ENCODE data around the gene KLHL10. TPM values are rescaled to one million over a fixed set of nuclear protein-coding genes. Genes with fewer than 3 reads are reported as not detected.
A peak's percentile ranks its signal among the peaks of the same experiment; 100 is the strongest.
"Not testable (repeated sequence)": the region's sequence is repeated elsewhere in the genome, so short reads cannot be mapped to it uniquely, and the experiment has no call there.

KLHL10 gene
- total RNA-seq, 4 donors from 2014 or later, result 0.70 to 1.2 TPM; not detected in 2

DNA sequence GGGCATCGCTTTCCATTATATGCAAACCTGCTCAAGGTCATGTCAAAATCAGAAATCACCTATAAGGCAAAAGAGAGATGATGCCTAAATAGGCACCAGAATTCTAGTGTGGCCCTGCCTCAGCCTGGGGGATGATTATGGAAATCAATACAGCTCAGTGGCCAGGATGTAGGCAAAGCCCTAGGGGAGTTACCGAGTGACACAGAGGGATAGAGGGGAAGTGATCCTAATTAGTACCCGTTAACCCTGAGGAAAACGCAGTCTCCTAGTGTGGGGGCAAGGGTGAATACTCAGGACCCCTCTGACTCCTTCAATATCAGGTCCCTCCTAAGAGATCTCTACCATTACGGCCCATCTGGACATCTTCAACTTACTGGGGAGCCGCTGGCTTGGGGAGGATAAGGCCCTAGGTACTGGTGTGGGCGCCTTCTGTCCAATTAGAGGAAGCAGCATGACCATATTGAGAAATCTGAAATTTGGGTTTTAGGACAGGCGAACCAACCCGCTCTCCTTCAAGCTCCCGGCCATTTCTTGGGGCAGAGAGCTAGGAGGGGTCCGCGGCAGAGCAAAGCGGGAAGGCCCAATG lies 2.3 kb upstream of the KLHL10 start:
- Histone ChIP-seq H3K27ac (peak overlapping the region; percentile 84 to 87), H3K36me3 (no peaks in the 10 kb centered on the region), H3K9me3 (no peaks in the 10 kb centered on the region), H3K4me1 (no peaks in the 10 kb centered on the region), H3K27me3 (no peaks in the 10 kb centered on the region), H3K4me3 (peak overlapping the region; percentile 70 to 79)
- intact Hi-C loops (cut with DNase I; ENCODE audit: low total_unique reads), result no loop called here
- DNase-seq, result no peak
- TF ChIP-seq, protein P1, sequence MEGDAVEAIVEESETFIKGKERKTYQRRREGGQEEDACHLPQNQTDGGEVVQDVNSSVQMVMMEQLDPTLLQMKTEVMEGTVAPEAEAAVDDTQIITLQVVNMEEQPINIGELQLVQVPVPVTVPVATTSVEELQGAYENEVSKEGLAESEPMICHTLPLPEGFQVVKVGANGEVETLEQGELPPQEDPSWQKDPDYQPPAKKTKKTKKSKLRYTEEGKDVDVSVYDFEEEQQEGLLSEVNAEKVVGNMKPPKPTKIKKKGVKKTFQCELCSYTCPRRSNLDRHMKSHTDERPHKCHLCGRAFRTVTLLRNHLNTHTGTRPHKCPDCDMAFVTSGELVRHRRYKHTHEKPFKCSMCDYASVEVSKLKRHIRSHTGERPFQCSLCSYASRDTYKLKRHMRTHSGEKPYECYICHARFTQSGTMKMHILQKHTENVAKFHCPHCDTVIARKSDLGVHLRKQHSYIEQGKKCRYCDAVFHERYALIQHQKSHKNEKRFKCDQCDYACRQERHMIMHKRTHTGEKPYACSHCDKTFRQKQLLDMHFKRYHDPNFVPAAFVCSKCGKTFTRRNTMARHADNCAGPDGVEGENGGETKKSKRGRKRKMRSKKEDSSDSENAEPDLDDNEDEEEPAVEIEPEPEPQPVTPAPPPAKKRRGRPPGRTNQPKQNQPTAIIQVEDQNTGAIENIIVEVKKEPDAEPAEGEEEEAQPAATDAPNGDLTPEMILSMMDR (IDR thresholded peaks at IDR 0.05), result no peak
- TF ChIP-seq POLR2A (IDR thresholded peaks at IDR 0.05), result no peak

DNA sequence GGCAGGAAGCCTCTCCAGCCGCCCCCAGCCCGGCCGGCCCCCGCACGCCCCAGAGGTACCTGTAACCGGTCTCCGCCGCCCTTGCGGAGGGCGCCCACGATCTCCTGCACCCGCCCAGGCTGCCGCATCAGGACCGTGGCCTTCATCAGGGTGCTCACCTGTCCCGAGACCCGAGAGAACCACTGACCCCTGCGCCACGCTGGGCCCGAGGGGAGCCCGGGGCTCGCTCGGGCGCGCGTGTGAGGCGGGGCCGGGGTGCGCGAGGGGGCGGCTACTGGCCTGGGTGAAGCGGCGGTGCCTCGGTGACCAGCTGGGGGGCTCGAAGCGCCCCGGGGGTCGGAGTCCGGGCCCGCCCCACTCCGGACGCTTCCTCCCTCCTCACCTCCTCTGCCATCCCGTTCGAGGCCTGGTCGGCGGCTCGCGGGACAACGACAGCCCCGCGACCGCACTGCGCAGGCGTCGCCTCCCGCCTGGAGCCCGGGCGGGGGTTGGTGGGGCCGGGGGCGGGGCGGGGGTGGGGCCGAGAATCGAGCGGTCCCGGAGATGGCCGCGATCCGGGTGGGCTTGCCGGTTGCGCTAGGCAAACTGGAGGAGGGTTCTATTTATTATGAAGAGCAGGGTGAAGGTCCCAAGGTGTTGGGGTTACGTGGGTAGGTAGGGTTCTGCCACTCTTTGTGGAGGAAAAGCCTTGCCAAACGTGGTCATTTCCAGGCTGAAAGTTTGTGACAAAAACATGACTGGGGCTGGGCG lies 1.6 kb upstream of the KLHL10 start, which contains the start of gene NT5C3B:
Gene NT5C3B (minus strand): TSS at position 433 of the 750 bp plus-strand sequence. CDS start 39 bp downstream, at position 394.
- Histone ChIP-seq H3K27me3 (no peaks in the 10 kb centered on the region), H3K27ac (peak within 1 kb of the TSS; percentile 84 to 87), H3K36me3 (no peaks in the 10 kb centered on the region), H3K4me1 (no peaks in the 10 kb centered on the region), H3K9me3 (no peaks in the 10 kb centered on the region), H3K4me3 (peak within 1 kb of the TSS; percentile 70 to 79)
- DNase-seq, result peak; percentile 52 to 68
- TF ChIP-seq, protein P1 (IDR thresholded peaks at IDR 0.05), result peak in 1 of 4 experiments; percentile 3
- peak in 1 of 2 donors; percentile 58 for TF ChIP-seq POLR2A (IDR thresholded peaks at IDR 0.05)
- intact Hi-C loops (cut with DNase I; ENCODE audit: low total_unique reads), result no loop called here

DNA sequence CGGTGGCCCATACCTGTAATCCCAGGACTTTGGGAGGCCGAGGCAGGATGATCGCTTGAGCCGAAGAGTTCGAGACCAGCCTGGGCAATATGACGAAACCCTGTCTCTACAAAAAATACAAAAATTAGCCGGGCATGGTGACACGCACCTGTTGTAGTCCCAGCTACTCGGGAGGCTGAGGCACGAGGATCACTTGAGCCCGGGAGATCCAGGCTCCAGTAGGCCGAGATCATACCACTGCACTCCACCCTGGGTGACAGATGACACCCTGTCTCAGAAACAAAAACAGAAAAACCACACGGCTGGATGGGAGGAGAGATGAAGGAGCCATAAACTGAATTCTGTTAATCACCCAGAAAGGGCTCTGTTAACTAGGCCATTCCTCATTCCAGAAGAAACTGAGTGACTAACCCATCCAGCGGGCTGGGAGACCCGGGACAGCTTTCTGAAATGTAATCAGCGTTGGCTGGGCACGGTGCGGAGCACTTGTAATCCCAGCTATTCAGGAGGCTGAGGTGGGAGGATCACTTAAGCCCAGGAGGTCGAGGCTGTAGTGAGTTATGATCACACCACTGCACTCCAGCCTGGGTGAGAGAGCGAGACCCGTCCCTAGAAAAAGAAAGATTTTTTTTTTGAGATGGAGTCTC lies 952 bp upstream of the KLHL10 start:
- Histone ChIP-seq H3K27ac (peak overlapping the region; percentile 84 to 87), H3K36me3 (no peaks in the 10 kb centered on the region), H3K27me3 (no peaks in the 10 kb centered on the region), H3K9me3 (no peaks in the 10 kb centered on the region), H3K4me3 (peak overlapping the region; percentile 70 to 79), H3K4me1 (no peaks in the 10 kb centered on the region)
- intact Hi-C loops (cut with DNase I; ENCODE audit: low total_unique reads), result no loop called here
- DNase-seq, result no peak
- TF ChIP-seq POLR2A (IDR thresholded peaks at IDR 0.05), result no peak
- TF ChIP-seq, protein P1 (IDR thresholded peaks at IDR 0.05), result no peak

DNA sequence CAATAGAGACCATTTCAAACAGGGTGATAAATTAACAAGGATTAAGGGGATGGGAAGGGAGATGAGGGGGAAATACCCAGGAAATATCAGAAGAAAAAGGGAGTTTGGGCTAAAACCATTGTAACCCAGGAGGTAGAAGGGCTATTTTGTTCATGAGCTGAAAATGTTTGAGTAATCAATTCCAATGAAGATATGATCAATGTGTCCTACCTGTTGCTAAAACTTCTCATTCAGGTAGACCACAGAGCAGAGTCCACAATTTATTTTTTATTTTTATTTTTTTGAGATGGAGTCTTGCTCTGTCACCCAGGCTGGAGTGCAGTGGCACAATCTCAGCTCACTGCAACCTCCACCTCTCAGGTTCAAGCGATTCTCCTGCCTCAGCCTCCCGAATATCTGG lies 1.8 kb downstream of the KLHL10 start:
- H3K27ac ChIP-seq; H3K4me3 ChIP-seq; intact Hi-C loops (cut with DNase I; ENCODE audit: low total_unique reads): not testable (repeated sequence)

DNA sequence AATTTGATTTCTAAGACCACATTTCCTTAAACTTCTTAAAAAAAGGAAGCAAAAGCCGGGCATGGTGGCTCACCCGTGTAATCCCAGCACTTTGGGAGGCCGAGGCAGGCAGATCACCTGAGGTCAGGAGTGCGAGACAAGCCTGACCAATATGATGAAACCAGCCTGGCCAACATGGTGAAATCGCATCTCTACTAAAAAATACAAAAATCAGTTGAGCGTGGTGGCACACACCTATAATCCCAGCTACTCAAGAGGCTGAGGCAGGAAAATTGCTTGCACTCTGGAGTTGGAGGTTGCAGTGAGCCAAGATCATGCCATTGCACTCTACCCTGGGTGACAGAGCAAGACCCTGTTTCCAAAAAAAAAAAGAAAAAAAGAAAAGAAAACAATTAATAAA lies 3.2 kb downstream of the KLHL10 start:
- H3K27ac ChIP-seq, H3K27me3 ChIP-seq, H3K4me1 ChIP-seq: not testable (repeated sequence)

More for the DNA sequence above, 1.8 kb downstream of the KLHL10 start:
- H3K36me3 ChIP-seq, DNase-seq, H3K27me3 ChIP-seq, H3K4me1 ChIP-seq, H3K9me3 ChIP-seq: not testable (repeated sequence)

DNA sequence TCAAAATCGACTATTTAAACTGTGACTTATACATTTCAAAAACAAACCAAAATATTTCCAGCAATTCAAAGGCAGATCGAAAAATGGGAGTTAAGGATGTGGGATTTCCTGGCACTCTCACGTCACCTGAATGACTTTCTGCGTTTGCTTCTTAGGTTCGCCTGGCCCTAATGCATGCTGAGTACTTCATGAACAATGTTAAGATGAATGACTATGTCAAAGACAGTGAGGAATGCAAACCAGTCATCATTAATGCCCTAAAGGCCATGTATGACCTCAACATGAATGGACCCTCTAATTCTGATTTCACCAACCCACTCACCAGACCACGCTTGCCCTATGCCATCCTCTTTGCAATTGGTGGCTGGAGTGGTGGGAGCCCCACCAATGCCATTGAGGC lies 7.3 kb downstream of the KLHL10 start:
- Histone ChIP-seq H3K4me3 (no peak overlapping the region), H3K36me3 (no peaks in the 10 kb centered on the region), H3K9me3 (no peaks in the 10 kb centered on the region), H3K27me3 (no peaks in the 10 kb centered on the region), H3K4me1 (peaks cover 0 to 4% of the 10 kb centered on the region in 2 donors), H3K27ac (no peak overlapping the region)
- TF ChIP-seq, protein P1 (IDR thresholded peaks at IDR 0.05), result no peak
- TF ChIP-seq POLR2A (IDR thresholded peaks at IDR 0.05), result no peak
- no peak for DNase-seq
- intact Hi-C loops (cut with DNase I; ENCODE audit: low total_unique reads), result no loop called here

More for the DNA sequence above, 3.2 kb downstream of the KLHL10 start:
- DNase-seq; H3K4me3 ChIP-seq; H3K9me3 ChIP-seq; H3K36me3 ChIP-seq; intact Hi-C loops (cut with DNase I; ENCODE audit: low total_unique reads): not testable (repeated sequence)

All from uterus (tissue), 4 donors.